Measurements from ENCODE around the gene MPL. TPM values are rescaled to one million over a fixed set of nuclear protein-coding genes. Genes with fewer than 3 reads are reported as not detected.

MPL gene
- total RNA-seq, 1 experiment from 2014 or later: not detected

GRCh38 chr1:43317817-43318471, 19.7 kb upstream of the MPL start:
- Histone ChIP-seq H3K9me3 (ENCODE audit: low read length) (no peaks in the 10 kb centered on the region), H3K27me3 (ENCODE audit: low read length) (no peaks in the 10 kb centered on the region), H4K20me1 (ENCODE audit: insufficient read depth, low read depth, low read length) (no peaks in the 10 kb centered on the region), H3K79me2 (ENCODE audit: low read length) (no peaks in the 10 kb centered on the region), H3K36me3 (ENCODE audit: insufficient read depth, low read length) (no peaks in the 10 kb centered on the region), H3K4me1 (ENCODE audit: low read length) (no peaks in the 10 kb centered on the region), H3K9ac (ENCODE audit: low read length) (no peak overlapping the region), H3K4me3 (ENCODE audit: low read length) (no peak overlapping the region), H3K9me2 (replicated peaks; ENCODE audit: insufficient read depth, low read length) (no peaks in the 10 kb centered on the region), H3K27ac (ENCODE audit: low read length) (no peak overlapping the region), H2AFZ (ENCODE audit: low read length) (no peak overlapping the region), H3K4me2 (ENCODE audit: low read depth, low read length, poor library complexity, severe bottlenecking) (no peak overlapping the region)
- DNase-seq: no peak

- Histone ChIP-seq H3K9me3 (ENCODE audit: low read length) (no peaks in the 10 kb centered on the region), H3K9me2 (replicated peaks; ENCODE audit: insufficient read depth, low read length) (no peaks in the 10 kb centered on the region), H3K4me2 (ENCODE audit: low read depth, low read length, poor library complexity, severe bottlenecking) (no peak overlapping the region), H3K4me1 (ENCODE audit: low read length) (no peaks in the 10 kb centered on the region), H2AFZ (ENCODE audit: low read length) (no peak overlapping the region), H4K20me1 (ENCODE audit: insufficient read depth, low read depth, low read length) (no peaks in the 10 kb centered on the region), H3K27me3 (ENCODE audit: low read length) (no peaks in the 10 kb centered on the region), H3K27ac (ENCODE audit: low read length) (no peak overlapping the region), H3K36me3 (ENCODE audit: insufficient read depth, low read length) (no peaks in the 10 kb centered on the region), H3K79me2 (ENCODE audit: low read length) (no peaks in the 10 kb centered on the region), H3K9ac (ENCODE audit: low read length) (no peak overlapping the region), H3K4me3 (ENCODE audit: low read length) (no peak overlapping the region)
- DNase-seq: no peak
Observed at GRCh38 chr1:43318831-43319230, 18.8 kb upstream of the MPL start.

GRCh38 chr1:43319288-43319687, 18.3 kb upstream of the MPL start:
- DNase-seq: no peak
- Histone ChIP-seq H3K9me2 (replicated peaks; ENCODE audit: insufficient read depth, low read length) (no peaks in the 10 kb centered on the region), H3K4me3 (ENCODE audit: low read length) (no peak overlapping the region), H3K9me3 (ENCODE audit: low read length) (no peaks in the 10 kb centered on the region), H3K36me3 (ENCODE audit: insufficient read depth, low read length) (no peaks in the 10 kb centered on the region), H2AFZ (ENCODE audit: low read length) (no peak overlapping the region), H3K9ac (ENCODE audit: low read length) (no peak overlapping the region), H3K4me1 (ENCODE audit: low read length) (no peaks in the 10 kb centered on the region), H3K79me2 (ENCODE audit: low read length) (no peaks in the 10 kb centered on the region), H4K20me1 (ENCODE audit: insufficient read depth, low read depth, low read length) (no peaks in the 10 kb centered on the region), H3K27me3 (ENCODE audit: low read length) (no peaks in the 10 kb centered on the region), H3K4me2 (ENCODE audit: low read depth, low read length, poor library complexity, severe bottlenecking) (no peak overlapping the region), H3K27ac (ENCODE audit: low read length) (no peak overlapping the region)

GRCh38 chr1:43319766-43320165, 17.9 kb upstream of the MPL start:
- Histone ChIP-seq H2AFZ (ENCODE audit: low read length) (no peak overlapping the region), H3K79me2 (ENCODE audit: low read length) (no peaks in the 10 kb centered on the region), H3K9me3 (ENCODE audit: low read length) (no peaks in the 10 kb centered on the region), H3K9me2 (replicated peaks; ENCODE audit: insufficient read depth, low read length) (no peaks in the 10 kb centered on the region), H3K27ac (ENCODE audit: low read length) (no peak overlapping the region), H4K20me1 (ENCODE audit: insufficient read depth, low read depth, low read length) (no peaks in the 10 kb centered on the region), H3K27me3 (ENCODE audit: low read length) (no peaks in the 10 kb centered on the region), H3K9ac (ENCODE audit: low read length) (no peak overlapping the region), H3K36me3 (ENCODE audit: insufficient read depth, low read length) (no peaks in the 10 kb centered on the region), H3K4me3 (ENCODE audit: low read length) (no peak overlapping the region), H3K4me2 (ENCODE audit: low read depth, low read length, poor library complexity, severe bottlenecking) (no peak overlapping the region), H3K4me1 (ENCODE audit: low read length) (no peaks in the 10 kb centered on the region)
- no peak for DNase-seq

GRCh38 chr1:43321331-43321891, 16.2 kb upstream of the MPL start:
- no peaks in the 10 kb centered on the region; the same call in 1 of the 2 replicates for H3K27me3 ChIP-seq (ENCODE audit: low read length)
- H3K4me1 ChIP-seq (ENCODE audit: low read length): no peaks in the 10 kb centered on the region
- H3K9me3 ChIP-seq (ENCODE audit: low read length): peaks cover 3% of the 10 kb centered on the region; the same call in 1 of the 2 replicates
- H3K9me2 ChIP-seq (replicated peaks; ENCODE audit: insufficient read depth, low read length): no peaks in the 10 kb centered on the region
- H4K20me1 ChIP-seq (ENCODE audit: insufficient read depth, low read depth, low read length): no peaks in the 10 kb centered on the region
- no peak overlapping the region for H3K27ac ChIP-seq (ENCODE audit: low read length)
- H3K4me3 ChIP-seq (ENCODE audit: low read length): no peak overlapping the region
- no peaks in the 10 kb centered on the region for H3K79me2 ChIP-seq (ENCODE audit: low read length)
- no peak overlapping the region for H2AFZ ChIP-seq (ENCODE audit: low read length)
- H3K36me3 ChIP-seq (ENCODE audit: insufficient read depth, low read length): no peaks in the 10 kb centered on the region; the same call in 1 of the 2 replicates
- no peak overlapping the region for H3K4me2 ChIP-seq (ENCODE audit: low read depth, low read length, poor library complexity, severe bottlenecking)
- H3K9ac ChIP-seq (ENCODE audit: low read length): no peak overlapping the region
- no peak for DNase-seq

GRCh38 chr1:43322506-43322905, 15.1 kb upstream of the MPL start:
- Histone ChIP-seq H3K9ac (ENCODE audit: low read length) (no peak overlapping the region), H3K4me3 (ENCODE audit: low read length) (no peak overlapping the region), H3K9me3 (ENCODE audit: low read length) (peaks cover 3% of the 10 kb centered on the region; the same call in 1 of the 2 replicates), H3K27ac (ENCODE audit: low read length) (no peak overlapping the region), H3K27me3 (ENCODE audit: low read length) (no peaks in the 10 kb centered on the region; the same call in 1 of the 2 replicates), H3K4me1 (ENCODE audit: low read length) (no peaks in the 10 kb centered on the region), H3K36me3 (ENCODE audit: insufficient read depth, low read length) (no peaks in the 10 kb centered on the region; the same call in 1 of the 2 replicates), H3K4me2 (ENCODE audit: low read depth, low read length, poor library complexity, severe bottlenecking) (no peak overlapping the region), H4K20me1 (ENCODE audit: insufficient read depth, low read depth, low read length) (no peaks in the 10 kb centered on the region), H3K9me2 (replicated peaks; ENCODE audit: insufficient read depth, low read length) (no peaks in the 10 kb centered on the region), H2AFZ (ENCODE audit: low read length) (no peak overlapping the region), H3K79me2 (ENCODE audit: low read length) (no peaks in the 10 kb centered on the region)
- DNase-seq: no peak

- DNase-seq: no peak
- Histone ChIP-seq H3K27ac (ENCODE audit: low read length) (no peak overlapping the region), H3K36me3 (ENCODE audit: insufficient read depth, low read length) (no peaks in the 10 kb centered on the region; the same call in 1 of the 2 replicates), H2AFZ (ENCODE audit: low read length) (no peak overlapping the region), H3K9ac (ENCODE audit: low read length) (no peak overlapping the region), H3K79me2 (ENCODE audit: low read length) (no peaks in the 10 kb centered on the region), H3K27me3 (ENCODE audit: low read length) (no peaks in the 10 kb centered on the region; the same call in 1 of the 2 replicates), H3K4me1 (ENCODE audit: low read length) (no peaks in the 10 kb centered on the region), H4K20me1 (ENCODE audit: insufficient read depth, low read depth, low read length) (no peaks in the 10 kb centered on the region), H3K4me3 (ENCODE audit: low read length) (no peak overlapping the region), H3K4me2 (ENCODE audit: low read depth, low read length, poor library complexity, severe bottlenecking) (no peak overlapping the region), H3K9me2 (replicated peaks; ENCODE audit: insufficient read depth, low read length) (no peaks in the 10 kb centered on the region), H3K9me3 (ENCODE audit: low read length) (peaks cover 10% of the 10 kb centered on the region)
Observed at GRCh38 chr1:43324810-43325209, 12.8 kb upstream of the MPL start.

- Histone ChIP-seq H2AFZ (ENCODE audit: low read length) (no peak overlapping the region), H3K9ac (ENCODE audit: low read length) (no peak overlapping the region), H3K27ac (ENCODE audit: low read length) (no peak overlapping the region), H3K79me2 (ENCODE audit: low read length) (no peaks in the 10 kb centered on the region), H3K9me3 (ENCODE audit: low read length) (peaks cover 10% of the 10 kb centered on the region), H3K36me3 (ENCODE audit: insufficient read depth, low read length) (no peaks in the 10 kb centered on the region; the same call in 1 of the 2 replicates), H4K20me1 (ENCODE audit: insufficient read depth, low read depth, low read length) (no peaks in the 10 kb centered on the region), H3K4me3 (ENCODE audit: low read length) (no peak overlapping the region), H3K9me2 (replicated peaks; ENCODE audit: insufficient read depth, low read length) (no peaks in the 10 kb centered on the region), H3K4me2 (ENCODE audit: low read depth, low read length, poor library complexity, severe bottlenecking) (no peak overlapping the region), H3K4me1 (ENCODE audit: low read length) (no peaks in the 10 kb centered on the region), H3K27me3 (ENCODE audit: low read length) (no peaks in the 10 kb centered on the region; the same call in 1 of the 2 replicates)
- DNase-seq: no peak
Observed at GRCh38 chr1:43325381-43325780, 12.2 kb upstream of the MPL start.
